Endothelial cell of umbilical vein (primary cell): ENCODE measurements around the gene SULT2B1. TPM values are rescaled to one million over a fixed set of nuclear protein-coding genes. Genes with fewer than 3 reads are reported as not detected.

ENCODE experiments used
- BruUV-seq: library from RNA; stranded (reverse); fragments of 400-500 nt; replicated peaks from 2 replicates; lab custom pipeline; 2021; lab: Mats Ljungman, UMichigan
- CTCF ChIA-PET: fragments of 300-600, 350-600 bp; sonication (Branson Sonifier 250); formaldehyde crosslinking; loops from one replicate; lab custom pipeline; 2021; ENCODE audit warnings: antibody characterized with exemption, inconsistent platforms; lab: Charles Lee
- POLR2A ChIA-PET: fragments of 300-600, 350-600 bp; sonication (Branson Sonifier 250); formaldehyde crosslinking; loops from one replicate; lab custom pipeline; 2021; ENCODE audit warnings: antibody characterized with exemption, inconsistent platforms; lab: Charles Lee
- DNase-seq: peaks from one replicate; pipeline ENCODE4 v3.0.0-alpha.2; 2011; ENCODE audit warnings: low read depth, low spot score
- FAIRE-seq: peaks from 2 replicates; lab custom pipeline; 2011; peaks lifted over from hg19 to GRCh38; lab: Jason Lieb, UNC
- H2AFZ ChIP-seq: 2 replicates; pipeline ENCODE4 v1.6.0; 2012; ENCODE audit warnings: low read depth, low read length, control low read depth, inconsistent platforms
- H3K27ac ChIP-seq: 2 replicates; pipeline ENCODE4 v1.5.1; 2011; ENCODE audit warnings: low read depth, mild to moderate bottlenecking, control low read depth, low read length, moderate library complexity; ENCODE audit not compliant: insufficient read depth
- H3K27me3 ChIP-seq, 2 experiments: 2 replicates each; pipeline versions ENCODE4 v1.6.0 to v1.6.1; 2011; ENCODE audit warnings: low read length in 2 of 2, mixed read lengths in 1 of 2; ENCODE audit not compliant: control insufficient read depth in 2 of 2, insufficient read depth in 2 of 2
- H3K36me3 ChIP-seq, 2 experiments: 2 replicates in 1 of 2; 3 replicates in 1 of 2; pipeline ENCODE4 v1.5.1; 2011; ENCODE audit warnings: low read length in 2 of 2, mild to moderate bottlenecking in 1 of 2, moderate library complexity in 1 of 2; ENCODE audit not compliant: control insufficient read depth in 2 of 2, insufficient read depth in 2 of 2; ENCODE audit errors: extremely low read depth in 1 of 2
- H3K4me1 ChIP-seq: 3 replicates; pipeline ENCODE4 v1.5.1; 2011; ENCODE audit warnings: mild to moderate bottlenecking, low read length; ENCODE audit not compliant: control insufficient read depth, insufficient read depth; ENCODE audit errors: extremely low read depth
- H3K4me2 ChIP-seq: 2 replicates; pipeline ENCODE4 v1.6.1; 2011; ENCODE audit warnings: low read length, control low read depth, mixed read lengths; ENCODE audit not compliant: insufficient read depth
- H3K4me3 ChIP-seq, 3 experiments: fragments of 200-600 bp in 1 of 3; sonication (generic), shearing (Covaris generic) in 1 of 3; replicated peaks in 1 of 3; 2 replicates each; pipeline ENCODE4 v1.5.1; 2011 to 2016; ENCODE audit warnings: control low read depth in 3 of 3, low read length in 3 of 3, mild to moderate bottlenecking in 2 of 3, inconsistent platforms in 1 of 3, low read depth in 1 of 3, moderate library complexity in 1 of 3; ENCODE audit not compliant: insufficient read depth in 1 of 3
- H3K79me2 ChIP-seq: 2 replicates; pipeline ENCODE4 v1.6.0; 2012; ENCODE audit warnings: low read length, inconsistent platforms; ENCODE audit not compliant: control insufficient read depth, insufficient read depth
- H3K9ac ChIP-seq: replicated peaks from 2 replicates; pipeline ENCODE3; 2011; ENCODE audit warnings: low read length, control low read depth; ENCODE audit not compliant: insufficient read depth; ENCODE audit errors: extremely low read depth
- H3K9me1 ChIP-seq: replicated peaks from 3 replicates; pipeline ENCODE4 v1.6.0; 2011; ENCODE audit warnings: mild to moderate bottlenecking, low read length; ENCODE audit not compliant: control insufficient read depth, insufficient read depth; ENCODE audit errors: extremely low read depth
- H3K9me3 ChIP-seq: replicated peaks from 2 replicates; pipeline ENCODE4 v1.5.1; 2012; ENCODE audit warnings: low read length, inconsistent platforms; ENCODE audit not compliant: control insufficient read depth, insufficient read depth
- H4K20me1 ChIP-seq: replicated peaks from 2 replicates; pipeline ENCODE3; 2011; ENCODE audit warnings: mild to moderate bottlenecking, low read length; ENCODE audit not compliant: control insufficient read depth, insufficient read depth; ENCODE audit errors: extremely low read depth
- EZH2 ChIP-seq: IDR thresholded peaks from 2 replicates; pipeline ENCODE4 v1.6.1; 2012; ENCODE audit warnings: borderline replicate concordance, low read depth, mild to moderate bottlenecking, moderate library complexity, low read length, inconsistent platforms; ENCODE audit not compliant: severe bottlenecking
- FOS ChIP-seq: IDR thresholded peaks from 2 replicates; pipeline ENCODE4 v1.6.1; 2011; ENCODE audit warnings: mild to moderate bottlenecking, low read length, moderate library complexity, borderline replicate concordance; ENCODE audit not compliant: insufficient read depth
- GATA2 ChIP-seq: IDR thresholded peaks from 2 replicates; pipeline ENCODE4 v1.7.0; 2011; ENCODE audit warnings: low read depth, mild to moderate bottlenecking, moderate library complexity, mixed read lengths, low read length; ENCODE audit not compliant: insufficient read length, insufficient read depth
- JUN ChIP-seq: IDR thresholded peaks from 2 replicates; pipeline ENCODE4 v1.6.1; 2011; ENCODE audit warnings: borderline replicate concordance, low read depth; ENCODE audit not compliant: insufficient read length, insufficient read depth
- MYC ChIP-seq: IDR thresholded peaks from one replicate; pipeline ENCODE4 v1.6.1; 2011; ENCODE audit warnings: mild to moderate bottlenecking, low read depth, low read length
- POLR2A ChIP-seq: IDR thresholded peaks from 2 replicates; pipeline ENCODE4 v1.6.1; 2012; ENCODE audit warnings: low read depth, mild to moderate bottlenecking, control low read depth, low read length
- POLR2AphosphoS5 ChIP-seq: IDR thresholded peaks from 2 replicates; pipeline ENCODE4 v1.6.1; 2012; ENCODE audit warnings: low read depth, mild to moderate bottlenecking, control low read depth, low read length, moderate library complexity; ENCODE audit not compliant: insufficient read depth
- dilution Hi-C: fragments of 300-500 bp; cut with MboI; formaldehyde crosslinking; loops from one replicate; pipeline ENCODE4 v1.15.0; 2019; ENCODE audit warnings: low sequenced_read_pairs; ENCODE audit not compliant: extremely low pct_ligation_motif_present
- intact Hi-C: fragments of 100-400 bp; cut with micrococcal nuclease; formaldehyde crosslinking; loops from one replicate; pipeline ENCODE4 v1.10.0; 2022
- polyA plus RNA-seq, 4 experiments: library from polyadenylated mRNA; depleted of rRNA in 3 of 4; stranded (reverse) in 3 of 4; unstranded in 1 of 4; fragments of >200 nt; gene quantifications; 2 replicates each; pipeline versions ENCODE4 v1.2.1 to v1.2.3, GENCODE V29; 2011 to 2012; ENCODE audit warnings: missing spikeins in 1 of 4
- total RNA-seq: library from RNA; stranded (reverse); gene quantifications from 2 replicates; pipeline ENCODE4 v1.2.3, GENCODE V29; 2021
- TF ChIP-seq, protein P1 (sequence below): IDR thresholded peaks from 2 replicates; pipeline ENCODE4 v1.6.1; 2011; ENCODE audit not compliant: insufficient read depth, insufficient read length
- TF ChIP-seq, protein P2 (sequence below), 2 donors: IDR thresholded peaks; 1 replicate in 1 of 2; 2 replicates in 1 of 2; pipeline ENCODE4 v1.5.1; 2011; ENCODE audit warnings: low read length in 2 of 2, mild to moderate bottlenecking in 2 of 2, moderate library complexity in 2 of 2, control low read depth in 1 of 2, inconsistent platforms in 1 of 2, low read depth in 1 of 2; ENCODE audit not compliant: insufficient read depth in 1 of 2; ENCODE audit errors: extremely low read depth in 1 of 2

Gene SULT2B1
- total and polyA plus RNA-seq, 2 donors (not counting 3 experiments of a cell fraction or from before 2014, with no cell fraction given) = not detected

DNA sequence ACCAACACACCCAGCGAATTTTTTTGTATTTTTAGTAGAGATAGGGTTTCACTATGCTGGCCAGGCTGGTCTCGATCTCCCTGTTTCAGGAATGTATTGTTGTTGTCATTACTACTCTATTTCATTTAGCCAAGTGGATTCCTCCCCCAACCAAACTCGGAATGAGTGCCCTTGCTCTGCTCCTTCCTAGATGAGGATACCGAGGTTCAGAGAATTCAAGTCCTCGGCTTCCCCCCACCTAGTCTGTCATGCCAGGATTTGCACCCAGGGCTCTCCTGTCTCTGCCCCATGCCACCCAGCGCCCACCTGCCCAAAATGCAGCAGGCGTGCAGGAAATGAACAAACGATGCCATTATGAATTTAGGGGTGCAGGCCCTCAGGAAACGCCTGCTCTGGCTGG is 51.0 kb downstream of the SULT2B1 start:
- no peaks in the 10 kb centered on the region for H3K79me2 ChIP-seq
- dilution Hi-C loops (no loop called here), intact Hi-C loops (no loop called here)
- H3K9me1 ChIP-seq = no peaks in the 10 kb centered on the region
- ChIA-PET POLR2A (no interaction called here), CTCF (no interaction called here)
- H4K20me1 ChIP-seq = no peaks in the 10 kb centered on the region
- H3K4me3 ChIP-seq = no peak overlapping the region
- no peaks in the 10 kb centered on the region for H3K27me3 ChIP-seq
- no peak overlapping the region for H3K27ac ChIP-seq
- H3K9me3 ChIP-seq = no peaks in the 10 kb centered on the region
- no TSS peak for BruUV-seq
- H2AFZ ChIP-seq = no peak overlapping the region
- H3K36me3 ChIP-seq = no peaks in the 10 kb centered on the region
- H3K9ac ChIP-seq = no peak overlapping the region
- H3K4me1 ChIP-seq = no peaks in the 10 kb centered on the region
- FAIRE-seq (no peak), DNase-seq (no peak)
- TF ChIP-seq, protein P1, sequence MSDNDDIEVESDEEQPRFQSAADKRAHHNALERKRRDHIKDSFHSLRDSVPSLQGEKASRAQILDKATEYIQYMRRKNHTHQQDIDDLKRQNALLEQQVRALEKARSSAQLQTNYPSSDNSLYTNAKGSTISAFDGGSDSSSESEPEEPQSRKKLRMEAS = no peak
- no peak for TF ChIP-seq GATA2
- no peak for TF ChIP-seq FOS
- no peak for TF ChIP-seq EZH2
- TF ChIP-seq JUN = no peak
- TF ChIP-seq MYC = no peak
- TF ChIP-seq, protein P2, sequence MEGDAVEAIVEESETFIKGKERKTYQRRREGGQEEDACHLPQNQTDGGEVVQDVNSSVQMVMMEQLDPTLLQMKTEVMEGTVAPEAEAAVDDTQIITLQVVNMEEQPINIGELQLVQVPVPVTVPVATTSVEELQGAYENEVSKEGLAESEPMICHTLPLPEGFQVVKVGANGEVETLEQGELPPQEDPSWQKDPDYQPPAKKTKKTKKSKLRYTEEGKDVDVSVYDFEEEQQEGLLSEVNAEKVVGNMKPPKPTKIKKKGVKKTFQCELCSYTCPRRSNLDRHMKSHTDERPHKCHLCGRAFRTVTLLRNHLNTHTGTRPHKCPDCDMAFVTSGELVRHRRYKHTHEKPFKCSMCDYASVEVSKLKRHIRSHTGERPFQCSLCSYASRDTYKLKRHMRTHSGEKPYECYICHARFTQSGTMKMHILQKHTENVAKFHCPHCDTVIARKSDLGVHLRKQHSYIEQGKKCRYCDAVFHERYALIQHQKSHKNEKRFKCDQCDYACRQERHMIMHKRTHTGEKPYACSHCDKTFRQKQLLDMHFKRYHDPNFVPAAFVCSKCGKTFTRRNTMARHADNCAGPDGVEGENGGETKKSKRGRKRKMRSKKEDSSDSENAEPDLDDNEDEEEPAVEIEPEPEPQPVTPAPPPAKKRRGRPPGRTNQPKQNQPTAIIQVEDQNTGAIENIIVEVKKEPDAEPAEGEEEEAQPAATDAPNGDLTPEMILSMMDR (IDR thresholded peaks at IDR 0.05; ENCODE audit: extremely low read depth in 1 of 2, insufficient read depth in 1 of 2, low read depth in 1 of 2, low read length in 2 of 2) = no peak
- TF ChIP-seq POLR2A = no peak
- no peak for TF ChIP-seq POLR2AphosphoS5
- no peak overlapping the region for H3K4me2 ChIP-seq
